ENCODE data around the gene EEF1A2. TPM values are rescaled to one million over a fixed set of nuclear protein-coding genes. Genes with fewer than 3 reads are reported as not detected.
A peak's percentile ranks its signal among the peaks of the same experiment; 100 is the strongest.

The EEF1A2 gene
- total RNA-seq, 1 experiment from 2014 or later = 26.0 TPM

DNA sequence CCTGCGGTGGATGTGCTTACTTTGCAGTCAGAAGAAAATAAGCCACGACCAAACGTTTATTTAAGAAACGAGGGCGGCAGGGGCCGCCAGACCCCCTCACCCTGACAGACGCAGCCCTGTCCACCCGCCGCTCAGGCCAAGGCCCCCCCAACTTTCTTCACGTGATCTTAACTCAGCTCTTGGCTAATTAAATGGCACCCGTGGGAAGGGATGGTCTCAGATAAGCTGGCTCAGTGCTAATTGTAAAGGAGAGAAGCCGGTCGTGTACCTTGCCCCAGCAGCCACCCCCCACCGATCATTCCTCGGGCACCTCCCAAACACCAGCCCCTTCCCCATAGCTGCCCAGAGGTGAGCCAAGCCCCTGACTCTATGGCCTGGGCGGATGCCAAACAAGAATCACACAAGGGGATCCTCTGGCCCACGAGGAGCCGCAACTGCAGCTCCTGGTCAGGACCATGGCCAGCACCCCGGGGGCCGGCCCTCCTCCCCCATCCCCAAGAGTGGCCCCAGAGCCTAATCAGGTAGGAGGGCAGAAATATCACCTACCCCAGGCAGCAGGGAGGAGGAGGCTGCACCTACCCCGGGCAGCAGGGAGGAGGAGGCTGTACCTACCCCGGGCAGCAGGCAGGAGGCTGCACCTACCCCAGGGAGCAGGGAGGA, 37.6 kb downstream of the EEF1A2 start (continued):
- TF ChIP-seq, protein P1, sequence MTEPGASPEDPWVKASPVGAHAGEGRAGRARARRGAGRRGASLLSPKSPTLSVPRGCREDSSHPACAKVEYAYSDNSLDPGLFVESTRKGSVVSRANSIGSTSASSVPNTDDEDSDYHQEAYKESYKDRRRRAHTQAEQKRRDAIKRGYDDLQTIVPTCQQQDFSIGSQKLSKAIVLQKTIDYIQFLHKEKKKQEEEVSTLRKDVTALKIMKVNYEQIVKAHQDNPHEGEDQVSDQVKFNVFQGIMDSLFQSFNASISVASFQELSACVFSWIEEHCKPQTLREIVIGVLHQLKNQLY (CRISPR knock-in tag; IDR thresholded peaks at IDR 0.05) = no peak
- TF ChIP-seq ZNF416 (CRISPR knock-in tag; IDR thresholded peaks at IDR 0.05) (no peak), ZNF138 (CRISPR knock-in tag; conservative IDR thresholded peaks at IDR 0.05) (no peak), TEAD1 (CRISPR knock-in tag; IDR thresholded peaks at IDR 0.05) (no peak), CREB1 (CRISPR knock-in tag; IDR thresholded peaks at IDR 0.05) (no peak), SP1 (CRISPR knock-in tag; conservative IDR thresholded peaks at IDR 0.05) (no peak), NFATC4 (CRISPR knock-in tag; IDR thresholded peaks at IDR 0.05) (no peak), GTF2I (CRISPR knock-in tag; conservative IDR thresholded peaks at IDR 0.05) (no peak), HMGA2 (CRISPR knock-in tag; IDR thresholded peaks at IDR 0.05) (no peak), NR1H2 (CRISPR knock-in tag; IDR thresholded peaks at IDR 0.05) (no peak), NR2C2 (CRISPR knock-in tag; IDR thresholded peaks at IDR 0.05) (no peak), SMAD3 (CRISPR knock-in tag; IDR thresholded peaks at IDR 0.05; ENCODE audit: borderline replicate concordance) (no peak), OVOL2 (CRISPR knock-in tag; IDR thresholded peaks at IDR 0.05; ENCODE audit: borderline replicate concordance) (no peak), CBFB (CRISPR knock-in tag; IDR thresholded peaks at IDR 0.05; ENCODE audit: low read depth) (peak; percentile 75; the same call in 1 of the 2 replicates), ZNF263 (CRISPR knock-in tag; IDR thresholded peaks at IDR 0.05; ENCODE audit: low read depth) (peak; percentile 56; the same call in 1 of the 2 replicates), ZNF232 (CRISPR knock-in tag; IDR thresholded peaks at IDR 0.05) (no peak), EMX1 (CRISPR knock-in tag; IDR thresholded peaks at IDR 0.05) (no peak), ZNF396 (CRISPR knock-in tag; IDR thresholded peaks at IDR 0.05; ENCODE audit: borderline replicate concordance) (no peak)
- TF ChIP-seq, protein P2, sequence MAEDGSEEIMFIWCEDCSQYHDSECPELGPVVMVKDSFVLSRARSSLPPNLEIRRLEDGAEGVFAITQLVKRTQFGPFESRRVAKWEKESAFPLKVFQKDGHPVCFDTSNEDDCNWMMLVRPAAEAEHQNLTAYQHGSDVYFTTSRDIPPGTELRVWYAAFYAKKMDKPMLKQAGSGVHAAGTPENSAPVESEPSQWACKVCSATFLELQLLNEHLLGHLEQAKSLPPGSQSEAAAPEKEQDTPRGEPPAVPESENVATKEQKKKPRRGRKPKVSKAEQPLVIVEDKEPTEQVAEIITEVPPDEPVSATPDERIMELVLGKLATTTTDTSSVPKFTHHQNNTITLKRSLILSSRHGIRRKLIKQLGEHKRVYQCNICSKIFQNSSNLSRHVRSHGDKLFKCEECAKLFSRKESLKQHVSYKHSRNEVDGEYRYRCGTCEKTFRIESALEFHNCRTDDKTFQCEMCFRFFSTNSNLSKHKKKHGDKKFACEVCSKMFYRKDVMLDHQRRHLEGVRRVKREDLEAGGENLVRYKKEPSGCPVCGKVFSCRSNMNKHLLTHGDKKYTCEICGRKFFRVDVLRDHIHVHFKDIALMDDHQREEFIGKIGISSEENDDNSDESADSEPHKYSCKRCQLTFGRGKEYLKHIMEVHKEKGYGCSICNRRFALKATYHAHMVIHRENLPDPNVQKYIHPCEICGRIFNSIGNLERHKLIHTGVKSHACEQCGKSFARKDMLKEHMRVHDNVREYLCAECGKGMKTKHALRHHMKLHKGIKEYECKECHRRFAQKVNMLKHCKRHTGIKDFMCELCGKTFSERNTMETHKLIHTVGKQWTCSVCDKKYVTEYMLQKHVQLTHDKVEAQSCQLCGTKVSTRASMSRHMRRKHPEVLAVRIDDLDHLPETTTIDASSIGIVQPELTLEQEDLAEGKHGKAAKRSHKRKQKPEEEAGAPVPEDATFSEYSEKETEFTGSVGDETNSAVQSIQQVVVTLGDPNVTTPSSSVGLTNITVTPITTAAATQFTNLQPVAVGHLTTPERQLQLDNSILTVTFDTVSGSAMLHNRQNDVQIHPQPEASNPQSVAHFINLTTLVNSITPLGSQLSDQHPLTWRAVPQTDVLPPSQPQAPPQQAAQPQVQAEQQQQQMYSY (CRISPR knock-in tag; IDR thresholded peaks at IDR 0.05) = no peak
- TF ChIP-seq, protein P3, sequence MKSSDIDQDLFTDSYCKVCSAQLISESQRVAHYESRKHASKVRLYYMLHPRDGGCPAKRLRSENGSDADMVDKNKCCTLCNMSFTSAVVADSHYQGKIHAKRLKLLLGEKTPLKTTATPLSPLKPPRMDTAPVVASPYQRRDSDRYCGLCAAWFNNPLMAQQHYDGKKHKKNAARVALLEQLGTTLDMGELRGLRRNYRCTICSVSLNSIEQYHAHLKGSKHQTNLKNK (CRISPR knock-in tag; IDR thresholded peaks at IDR 0.05) = no peak
- TF ChIP-seq, protein P4, sequence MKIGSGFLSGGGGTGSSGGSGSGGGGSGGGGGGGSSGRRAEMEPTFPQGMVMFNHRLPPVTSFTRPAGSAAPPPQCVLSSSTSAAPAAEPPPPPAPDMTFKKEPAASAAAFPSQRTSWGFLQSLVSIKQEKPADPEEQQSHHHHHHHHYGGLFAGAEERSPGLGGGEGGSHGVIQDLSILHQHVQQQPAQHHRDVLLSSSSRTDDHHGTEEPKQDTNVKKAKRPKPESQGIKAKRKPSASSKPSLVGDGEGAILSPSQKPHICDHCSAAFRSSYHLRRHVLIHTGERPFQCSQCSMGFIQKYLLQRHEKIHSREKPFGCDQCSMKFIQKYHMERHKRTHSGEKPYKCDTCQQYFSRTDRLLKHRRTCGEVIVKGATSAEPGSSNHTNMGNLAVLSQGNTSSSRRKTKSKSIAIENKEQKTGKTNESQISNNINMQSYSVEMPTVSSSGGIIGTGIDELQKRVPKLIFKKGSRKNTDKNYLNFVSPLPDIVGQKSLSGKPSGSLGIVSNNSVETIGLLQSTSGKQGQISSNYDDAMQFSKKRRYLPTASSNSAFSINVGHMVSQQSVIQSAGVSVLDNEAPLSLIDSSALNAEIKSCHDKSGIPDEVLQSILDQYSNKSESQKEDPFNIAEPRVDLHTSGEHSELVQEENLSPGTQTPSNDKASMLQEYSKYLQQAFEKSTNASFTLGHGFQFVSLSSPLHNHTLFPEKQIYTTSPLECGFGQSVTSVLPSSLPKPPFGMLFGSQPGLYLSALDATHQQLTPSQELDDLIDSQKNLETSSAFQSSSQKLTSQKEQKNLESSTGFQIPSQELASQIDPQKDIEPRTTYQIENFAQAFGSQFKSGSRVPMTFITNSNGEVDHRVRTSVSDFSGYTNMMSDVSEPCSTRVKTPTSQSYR (CRISPR knock-in tag; IDR thresholded peaks at IDR 0.05) = peak; percentile 59; the same call in 1 of the 2 replicates
- TF ChIP-seq, protein P5, sequence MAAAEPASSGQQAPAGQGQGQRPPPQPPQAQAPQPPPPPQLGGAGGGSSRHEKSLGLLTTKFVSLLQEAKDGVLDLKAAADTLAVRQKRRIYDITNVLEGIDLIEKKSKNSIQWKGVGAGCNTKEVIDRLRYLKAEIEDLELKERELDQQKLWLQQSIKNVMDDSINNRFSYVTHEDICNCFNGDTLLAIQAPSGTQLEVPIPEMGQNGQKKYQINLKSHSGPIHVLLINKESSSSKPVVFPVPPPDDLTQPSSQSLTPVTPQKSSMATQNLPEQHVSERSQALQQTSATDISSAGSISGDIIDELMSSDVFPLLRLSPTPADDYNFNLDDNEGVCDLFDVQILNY (CRISPR knock-in tag; IDR thresholded peaks at IDR 0.05) = peak; percentile 47; the same call in 1 of the 2 replicates
- TF ChIP-seq, protein P6, sequence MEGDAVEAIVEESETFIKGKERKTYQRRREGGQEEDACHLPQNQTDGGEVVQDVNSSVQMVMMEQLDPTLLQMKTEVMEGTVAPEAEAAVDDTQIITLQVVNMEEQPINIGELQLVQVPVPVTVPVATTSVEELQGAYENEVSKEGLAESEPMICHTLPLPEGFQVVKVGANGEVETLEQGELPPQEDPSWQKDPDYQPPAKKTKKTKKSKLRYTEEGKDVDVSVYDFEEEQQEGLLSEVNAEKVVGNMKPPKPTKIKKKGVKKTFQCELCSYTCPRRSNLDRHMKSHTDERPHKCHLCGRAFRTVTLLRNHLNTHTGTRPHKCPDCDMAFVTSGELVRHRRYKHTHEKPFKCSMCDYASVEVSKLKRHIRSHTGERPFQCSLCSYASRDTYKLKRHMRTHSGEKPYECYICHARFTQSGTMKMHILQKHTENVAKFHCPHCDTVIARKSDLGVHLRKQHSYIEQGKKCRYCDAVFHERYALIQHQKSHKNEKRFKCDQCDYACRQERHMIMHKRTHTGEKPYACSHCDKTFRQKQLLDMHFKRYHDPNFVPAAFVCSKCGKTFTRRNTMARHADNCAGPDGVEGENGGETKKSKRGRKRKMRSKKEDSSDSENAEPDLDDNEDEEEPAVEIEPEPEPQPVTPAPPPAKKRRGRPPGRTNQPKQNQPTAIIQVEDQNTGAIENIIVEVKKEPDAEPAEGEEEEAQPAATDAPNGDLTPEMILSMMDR (IDR thresholded peaks at IDR 0.05) = no peak

All from WTC11 (cell line).